Activated naive CD8-positive, alpha-beta T cell treated with anti-CD3 and anti-CD28 coated beads, Interleukin-2, amount 50 U/mL, for 24 hours (primary cell): Measurements from ENCODE around the gene SMIM21.

Source experiments
- ATAC-seq: fragments of 150-1000 bp; cut with Tn5 transposase; one replicate; pipeline ENCODE4 v1.10.0; 2021
- DNase-seq: peaks from one replicate; pipeline ENCODE4 v3.0.0; 2021
- H3K27ac Mint-ChIP-seq: one replicate; pipeline ENCODE4 v1.8.0; 2021; ENCODE audit warnings: mild to moderate bottlenecking, mixed read lengths
- H3K27me3 Mint-ChIP-seq: one replicate; pipeline ENCODE4 v1.8.0; 2021; ENCODE audit warnings: mixed read lengths
- H3K36me3 Mint-ChIP-seq: one replicate; pipeline ENCODE4 v1.8.0; 2021; ENCODE audit warnings: low read depth, mixed read lengths
- H3K4me1 Mint-ChIP-seq: one replicate; pipeline ENCODE4 v1.8.0; 2021; ENCODE audit warnings: mixed read lengths
- H3K4me3 Mint-ChIP-seq: one replicate; pipeline ENCODE4 v1.8.0; 2021; ENCODE audit warnings: mild to moderate bottlenecking, moderate library complexity, mixed read lengths
- H3K9me3 Mint-ChIP-seq: one replicate; pipeline ENCODE4 v1.8.0; 2021; ENCODE audit warnings: mixed read lengths

The SMIM21 gene

GRCh38 chr18:75450906-75451305 lies 23.4 kb upstream of the SMIM21 start:
- ATAC-seq, result no peak
- Mint-ChIP-seq H3K4me3 (no peak overlapping the region), H3K4me1 (peaks cover 3% of the 10 kb centered on the region), H3K9me3 (peaks cover 14% of the 10 kb centered on the region), H3K36me3 (peaks cover 2% of the 10 kb centered on the region), H3K27me3 (peaks cover 34% of the 10 kb centered on the region), H3K27ac (no peak overlapping the region)
- DNase-seq, result no peak

- H3K36me3 Mint-ChIP-seq, result no peaks in the 10 kb centered on the region
- no peaks in the 10 kb centered on the region for H3K4me1 Mint-ChIP-seq
- no peak overlapping the region for H3K4me3 Mint-ChIP-seq
- ATAC-seq (no peak), DNase-seq (no peak)
- no peak overlapping the region for H3K27ac Mint-ChIP-seq
- peaks cover 17% of the 10 kb centered on the region for H3K27me3 Mint-ChIP-seq
- no peaks in the 10 kb centered on the region for H3K9me3 Mint-ChIP-seq
These were observed 14.4 kb upstream of the SMIM21 start for GRCh38 chr18:75441896-75442295.

- H3K27me3 Mint-ChIP-seq, result peaks cover 17% of the 10 kb centered on the region
- no peak overlapping the region for H3K27ac Mint-ChIP-seq
- H3K4me3 Mint-ChIP-seq, result no peak overlapping the region
- H3K4me1 Mint-ChIP-seq, result no peaks in the 10 kb centered on the region
- H3K9me3 Mint-ChIP-seq, result no peaks in the 10 kb centered on the region
- ATAC-seq, result no peak
- no peaks in the 10 kb centered on the region for H3K36me3 Mint-ChIP-seq
- no peak for DNase-seq
These were observed 11.8 kb upstream of the SMIM21 start for GRCh38 chr18:75439348-75439747.

GRCh38 chr18:75438891-75439290 lies 11.4 kb upstream of the SMIM21 start:
- Mint-ChIP-seq H3K9me3 (no peaks in the 10 kb centered on the region), H3K36me3 (no peaks in the 10 kb centered on the region), H3K27ac (no peak overlapping the region), H3K4me1 (no peaks in the 10 kb centered on the region), H3K4me3 (no peak overlapping the region), H3K27me3 (peaks cover 17% of the 10 kb centered on the region)
- DNase-seq, result no peak
- no peak for ATAC-seq

DNA sequence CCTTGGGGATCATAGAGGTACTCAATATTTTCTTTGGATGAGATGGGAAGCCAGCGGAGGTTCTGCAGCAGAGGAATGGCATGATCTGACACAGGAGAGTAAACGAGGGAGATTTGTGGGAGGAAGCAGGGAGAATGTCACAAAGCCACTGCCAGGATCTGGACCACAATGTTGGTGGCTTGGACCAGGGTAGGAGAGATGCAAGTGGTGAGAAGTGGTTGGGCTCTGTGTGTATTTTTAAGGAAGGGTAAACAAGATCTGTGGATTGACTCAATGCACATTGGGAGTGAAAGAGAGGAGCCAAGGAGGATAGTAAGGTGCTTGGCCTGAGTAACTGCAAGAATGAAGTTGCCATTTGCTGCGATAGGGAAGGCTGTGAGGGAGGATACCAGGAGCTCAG lies 10.5 kb upstream of the SMIM21 start:
- H3K27me3 Mint-ChIP-seq, result peaks cover 23% of the 10 kb centered on the region
- H3K36me3 Mint-ChIP-seq, result no peaks in the 10 kb centered on the region
- no peak overlapping the region for H3K27ac Mint-ChIP-seq
- no peak overlapping the region for H3K4me3 Mint-ChIP-seq
- no peaks in the 10 kb centered on the region for H3K4me1 Mint-ChIP-seq
- ATAC-seq, result no peak
- no peak for DNase-seq
- H3K9me3 Mint-ChIP-seq, result no peaks in the 10 kb centered on the region

- peaks cover 13% of the 10 kb centered on the region for H3K27me3 Mint-ChIP-seq
- H3K9me3 Mint-ChIP-seq, result no peaks in the 10 kb centered on the region
- no peak for DNase-seq
- H3K4me3 Mint-ChIP-seq, result no peak overlapping the region
- no peaks in the 10 kb centered on the region for H3K4me1 Mint-ChIP-seq
- ATAC-seq, result no peak
- no peak overlapping the region for H3K27ac Mint-ChIP-seq
- H3K36me3 Mint-ChIP-seq, result no peaks in the 10 kb centered on the region
These were observed 5.6 kb upstream of the SMIM21 start for GRCh38 chr18:75433098-75433497.

- Mint-ChIP-seq H3K27ac (no peak overlapping the region), H3K27me3 (peaks cover 11% of the 10 kb centered on the region), H3K9me3 (no peaks in the 10 kb centered on the region), H3K4me3 (no peak overlapping the region), H3K4me1 (no peaks in the 10 kb centered on the region), H3K36me3 (no peaks in the 10 kb centered on the region)
- ATAC-seq (no peak), DNase-seq (no peak)
These were observed 2.5 kb upstream of the SMIM21 start for GRCh38 chr18:75429975-75430374.

DNA sequence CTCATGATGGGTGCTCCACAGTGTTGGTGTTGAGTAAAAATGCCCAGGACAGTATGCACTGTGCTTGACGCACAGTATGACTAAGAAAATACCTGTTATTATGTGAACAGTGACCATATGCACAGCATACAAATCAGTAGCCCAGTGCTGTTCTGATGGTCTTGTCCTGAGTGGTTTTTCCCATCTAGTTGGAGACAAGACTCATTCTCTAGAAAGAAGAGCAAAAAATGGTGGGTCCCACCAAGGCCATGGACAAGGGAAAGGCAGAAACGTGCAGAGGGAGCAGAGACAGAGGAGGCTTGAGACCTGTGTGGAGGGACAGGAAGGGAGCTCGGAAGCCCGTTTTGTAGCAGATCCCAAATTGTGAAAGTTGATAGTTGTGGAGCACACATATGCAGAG lies 987 bp upstream of the SMIM21 start:
- Mint-ChIP-seq H3K36me3 (no peaks in the 10 kb centered on the region), H3K4me1 (no peaks in the 10 kb centered on the region), H3K4me3 (no peak overlapping the region), H3K27me3 (peaks cover 8% of the 10 kb centered on the region), H3K9me3 (no peaks in the 10 kb centered on the region), H3K27ac (no peak overlapping the region)
- DNase-seq (no peak), ATAC-seq (no peak)

- Mint-ChIP-seq H3K4me1 (no peaks in the 10 kb centered on the region), H3K27ac (no peak overlapping the region), H3K9me3 (peaks cover 6% of the 10 kb centered on the region), H3K36me3 (no peaks in the 10 kb centered on the region), H3K4me3 (no peak overlapping the region), H3K27me3 (peaks cover 2% of the 10 kb centered on the region)
- no peak for ATAC-seq
- no peak for DNase-seq
These were observed 5.1 kb downstream of the SMIM21 start for GRCh38 chr18:75422341-75422910.

- DNase-seq, result no peak
- no peak overlapping the region for H3K27ac Mint-ChIP-seq
- H3K4me3 Mint-ChIP-seq, result no peak overlapping the region
- no peak for ATAC-seq
- H3K9me3 Mint-ChIP-seq, result peaks cover 6% of the 10 kb centered on the region
- no peaks in the 10 kb centered on the region for H3K36me3 Mint-ChIP-seq
- H3K27me3 Mint-ChIP-seq, result peaks cover 2% of the 10 kb centered on the region
- H3K4me1 Mint-ChIP-seq, result no peaks in the 10 kb centered on the region
These were observed 5.8 kb downstream of the SMIM21 start for GRCh38 chr18:75421656-75422055.

DNA sequence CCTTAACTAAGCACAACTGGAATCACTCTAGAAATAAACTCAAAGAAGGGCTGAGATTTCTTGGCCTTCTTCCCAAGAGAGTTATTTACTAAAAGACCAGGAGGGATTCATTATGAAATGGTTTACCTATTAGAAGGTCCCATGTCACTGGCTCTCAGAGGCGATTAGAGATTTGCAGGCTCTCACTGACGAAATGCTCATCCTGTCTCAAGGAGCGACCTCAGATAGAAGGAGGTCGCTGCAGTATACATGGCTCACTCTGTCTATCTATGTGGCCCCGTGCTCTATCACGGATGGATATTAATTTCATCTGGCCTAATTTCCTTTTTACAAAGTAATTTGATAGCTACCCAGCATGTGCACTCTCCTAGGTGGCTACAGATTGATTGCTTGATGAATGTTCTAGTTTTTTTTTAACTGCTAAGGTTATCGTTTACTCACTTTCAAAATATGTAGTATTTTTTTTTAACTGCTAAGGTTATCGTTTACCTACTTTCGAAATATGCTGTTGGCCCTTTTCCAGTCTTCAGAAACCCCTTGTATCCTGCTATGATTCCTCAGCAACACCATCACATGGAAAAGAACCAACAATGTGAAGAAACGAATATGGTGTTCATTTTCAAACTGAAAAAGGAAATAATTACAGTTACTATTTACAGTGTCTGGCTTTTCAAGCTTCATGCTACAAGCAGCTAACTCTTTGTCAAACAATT lies 9.1 kb downstream of the SMIM21 start:
- Mint-ChIP-seq H3K36me3 (no peaks in the 10 kb centered on the region), H3K27me3 (peaks cover 14% of the 10 kb centered on the region), H3K4me1 (no peaks in the 10 kb centered on the region), H3K4me3 (no peak overlapping the region), H3K9me3 (peaks cover 6% of the 10 kb centered on the region), H3K27ac (no peak overlapping the region)
- DNase-seq (no peak), ATAC-seq (no peak)

DNA sequence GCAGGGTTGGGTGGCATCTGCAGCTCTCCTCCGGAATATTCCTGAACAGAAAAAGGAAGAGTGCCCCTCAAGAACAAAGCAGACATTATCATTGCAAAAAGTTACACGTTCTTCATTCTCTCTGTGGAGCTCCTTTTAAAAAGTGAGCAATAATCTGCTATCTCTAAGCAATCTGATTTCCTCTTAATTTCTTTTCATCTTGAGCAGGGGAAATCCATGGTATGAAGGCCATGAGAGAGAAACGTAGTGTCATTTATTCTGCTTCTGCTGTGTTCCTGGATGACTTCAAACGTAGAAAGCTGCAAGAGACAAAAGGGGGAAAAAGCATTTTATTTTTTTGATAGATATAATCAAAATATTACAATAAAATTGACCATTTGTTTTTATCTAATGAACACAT lies 16.9 kb downstream of the SMIM21 start:
- Mint-ChIP-seq H3K4me1 (peaks cover 20% of the 10 kb centered on the region), H3K9me3 (no peaks in the 10 kb centered on the region), H3K27ac (no peak overlapping the region), H3K36me3 (no peaks in the 10 kb centered on the region), H3K4me3 (no peak overlapping the region), H3K27me3 (peaks cover 22% of the 10 kb centered on the region)
- DNase-seq (no peak), ATAC-seq (no peak)

GRCh38 chr18:75409806-75410205 lies 17.7 kb downstream of the SMIM21 start:
- no peak overlapping the region for H3K27ac Mint-ChIP-seq
- ATAC-seq (no peak), DNase-seq (no peak)
- H3K4me3 Mint-ChIP-seq, result no peak overlapping the region
- no peaks in the 10 kb centered on the region for H3K36me3 Mint-ChIP-seq
- peaks cover 20% of the 10 kb centered on the region for H3K4me1 Mint-ChIP-seq
- peaks cover 24% of the 10 kb centered on the region for H3K27me3 Mint-ChIP-seq
- H3K9me3 Mint-ChIP-seq, result no peaks in the 10 kb centered on the region

GRCh38 chr18:75408554-75409506 lies 18.7 kb downstream of the SMIM21 start:
- H3K9me3 Mint-ChIP-seq, result no peaks in the 10 kb centered on the region
- H3K27me3 Mint-ChIP-seq, result peaks cover 26% of the 10 kb centered on the region
- DNase-seq, result peak; percentile 34
- peaks cover 20% of the 10 kb centered on the region for H3K4me1 Mint-ChIP-seq
- H3K27ac Mint-ChIP-seq, result peak overlapping the region; percentile 59
- H3K4me3 Mint-ChIP-seq, result no peak overlapping the region
- H3K36me3 Mint-ChIP-seq, result no peaks in the 10 kb centered on the region
- peak; percentile 98 for ATAC-seq
